Measurements from ENCODE around the gene TRIM71.

- TF ChIP-seq CTCF (IDR thresholded peaks at IDR 0.05), result no peak
- TF ChIP-seq POLR2AphosphoS5 (IDR thresholded peaks at IDR 0.05; ENCODE audit: low read depth, low read length), result no peak
These were observed 3.3 kb downstream of the TRIM71 start for GRCh38 chr3:32820971-32821685.

Measured in Panc1 (cell line).